ENCODE data around the gene PRPSAP1.
"Not testable (repeated sequence)": the region's sequence is repeated elsewhere in the genome, so short reads cannot be mapped to it uniquely, and the experiment has no call there.

The PRPSAP1 gene

DNA sequence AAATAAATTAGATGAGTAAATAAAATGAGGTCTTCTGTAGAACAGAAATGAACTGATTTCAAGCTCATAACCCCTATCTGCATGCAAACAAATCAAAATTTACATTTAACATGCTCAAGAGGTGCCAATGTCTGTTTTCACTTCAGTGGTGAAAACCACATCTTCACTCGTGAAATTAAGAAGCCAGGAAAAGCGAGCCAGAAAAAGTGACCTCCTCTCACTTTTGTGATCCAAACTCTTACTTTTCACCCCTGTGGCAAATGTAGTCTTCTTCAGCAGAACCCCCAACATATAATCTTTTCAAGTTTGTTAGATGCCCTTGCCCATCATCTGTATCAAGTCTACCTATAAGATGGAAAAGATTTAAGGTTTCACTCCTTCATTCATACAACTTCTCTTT is 36.2 kb downstream of the PRPSAP1 start:
- DNase-seq (ENCODE audit: low read depth), result no peak

DNA sequence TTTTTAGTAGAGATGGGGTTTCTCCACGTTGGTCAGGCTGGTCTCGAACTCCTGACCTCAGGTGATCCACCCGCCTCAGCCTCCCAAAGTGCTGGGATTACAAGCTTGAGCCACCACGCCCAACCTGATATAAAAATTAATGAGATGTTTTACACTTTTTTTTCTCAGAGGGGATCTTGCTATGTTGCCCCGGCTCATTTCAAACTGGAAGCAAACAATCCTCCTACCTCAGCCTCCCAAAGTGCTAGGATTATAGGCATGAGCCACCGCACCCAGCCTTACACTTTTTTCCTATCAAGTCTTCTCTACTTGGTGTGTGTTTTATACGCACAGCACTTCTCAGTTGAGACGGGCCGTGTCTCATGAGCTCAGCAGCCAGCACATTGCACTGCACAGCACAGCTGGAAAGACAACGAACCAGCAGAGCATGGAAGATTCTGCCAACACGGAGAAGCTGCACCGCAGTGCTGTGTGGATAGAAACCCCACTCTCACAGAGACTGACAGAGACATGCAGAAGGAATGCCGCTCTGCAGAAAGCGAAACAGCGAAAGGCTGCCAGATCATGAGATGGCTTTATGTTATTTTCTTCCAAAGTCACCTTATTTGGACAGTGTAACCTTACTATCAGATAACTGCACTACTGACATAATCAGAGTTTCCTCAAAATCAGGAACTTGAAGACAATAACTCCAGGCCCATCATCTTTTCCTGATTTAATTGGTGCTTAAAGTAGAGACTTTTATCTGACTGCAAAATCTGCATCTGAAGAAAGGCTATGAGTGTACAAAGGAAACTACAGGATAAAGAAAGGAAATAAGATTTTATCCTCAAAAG is 39.1 kb downstream of the PRPSAP1 start:
- peak; percentile 79 for DNase-seq (ENCODE audit: low read depth)

DNA sequence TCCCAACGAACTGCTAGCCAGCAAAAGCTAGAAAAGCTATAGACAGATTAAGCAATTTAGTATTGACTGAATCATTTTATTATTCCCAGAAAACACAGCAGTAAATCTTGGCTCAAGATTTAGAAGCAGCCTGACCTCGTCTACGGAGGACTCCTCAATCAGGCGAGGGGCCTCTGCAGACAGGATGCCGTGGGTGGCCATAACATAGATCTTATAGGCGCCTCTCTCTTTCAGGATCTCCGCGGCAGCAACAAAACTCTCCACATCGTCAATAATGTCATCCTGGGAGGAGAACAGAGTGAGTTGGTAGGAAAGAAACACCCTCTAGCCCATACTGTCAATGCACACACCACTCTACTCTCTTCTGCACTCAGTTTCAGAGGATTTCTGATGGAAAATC is 41.0 kb downstream of the PRPSAP1 start:
- DNase-seq (ENCODE audit: low read depth), result no peak

DNA sequence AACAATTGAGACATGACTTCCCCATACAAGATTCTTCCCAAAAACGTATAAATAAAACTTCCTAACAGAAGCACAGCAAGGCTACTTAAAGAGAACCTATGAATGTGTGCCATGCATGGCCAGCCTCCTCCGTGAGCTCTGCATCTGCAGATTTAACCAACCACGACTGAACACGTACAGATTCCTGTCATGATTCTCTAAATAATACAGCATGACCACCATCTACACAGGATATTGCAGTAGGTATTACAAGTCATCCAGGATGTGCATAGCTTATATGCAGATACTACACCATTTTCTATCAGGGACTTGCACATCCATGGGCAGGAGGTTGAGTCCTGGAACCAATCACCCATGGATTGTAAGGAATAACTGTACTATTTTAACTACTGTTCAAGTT is 44.3 kb downstream of the PRPSAP1 start:
- no peak for DNase-seq (ENCODE audit: low read depth)

DNA sequence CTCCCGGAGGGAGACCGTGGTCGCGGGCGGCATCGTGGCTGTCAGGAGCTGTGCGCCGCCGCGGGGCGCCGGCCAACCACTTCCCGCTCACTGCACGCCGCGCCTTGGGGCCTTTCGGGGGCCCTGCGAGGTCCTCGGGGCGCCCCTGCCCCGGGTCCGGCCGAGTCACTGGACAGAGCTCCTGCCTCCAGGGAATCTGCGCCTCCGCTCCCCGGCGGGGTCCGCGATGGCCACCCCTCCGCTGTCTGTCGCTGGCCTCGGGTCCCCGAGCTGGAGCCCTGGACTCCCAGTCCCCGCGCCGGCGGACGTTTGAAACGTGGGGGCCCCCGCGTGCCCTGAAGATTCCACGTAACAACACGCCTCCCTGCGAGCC is 45.8 kb downstream of the PRPSAP1 start, which contains the start of gene QRICH2:
QRICH2 (minus strand) TSS at position 311 of the 373 bp plus-strand sequence; CDS start at position 33, 278 bp downstream.
- DNase-seq (ENCODE audit: low read depth), result no peak

DNA sequence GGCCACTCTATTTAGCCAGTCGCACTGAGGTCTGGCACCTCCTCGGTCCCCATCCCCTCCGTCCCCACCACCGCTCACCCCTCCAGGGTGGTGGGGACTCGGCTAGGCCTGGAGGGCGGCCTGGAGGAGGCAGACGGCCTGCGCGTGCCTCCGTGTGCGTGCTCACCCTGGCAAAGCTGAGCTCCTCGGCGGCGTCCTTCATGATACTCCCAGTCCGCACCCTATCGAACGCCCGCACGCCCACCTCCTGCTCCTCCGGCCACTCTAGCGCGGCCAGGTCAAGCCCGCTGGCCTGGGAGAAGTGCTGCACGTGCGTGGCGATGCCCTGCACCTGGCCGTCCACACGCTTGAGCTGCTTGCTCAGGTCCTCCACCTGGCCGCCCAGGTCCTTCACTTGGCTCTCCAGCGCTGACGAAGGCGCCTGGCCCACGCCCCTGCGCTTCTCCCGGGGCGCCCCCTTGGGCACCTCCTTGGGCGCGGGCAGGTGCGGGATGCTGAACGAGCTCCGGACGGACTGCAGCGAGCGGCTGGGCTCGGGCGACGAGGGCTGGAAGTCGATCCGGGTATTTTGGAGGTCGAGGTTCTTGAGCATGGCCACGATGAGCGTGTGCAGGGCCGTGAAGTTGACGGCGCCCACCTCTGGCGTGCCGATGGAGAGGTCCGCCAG is 46.3 kb downstream of the PRPSAP1 start:
- DNase-seq (ENCODE audit: low read depth), result no peak

DNA sequence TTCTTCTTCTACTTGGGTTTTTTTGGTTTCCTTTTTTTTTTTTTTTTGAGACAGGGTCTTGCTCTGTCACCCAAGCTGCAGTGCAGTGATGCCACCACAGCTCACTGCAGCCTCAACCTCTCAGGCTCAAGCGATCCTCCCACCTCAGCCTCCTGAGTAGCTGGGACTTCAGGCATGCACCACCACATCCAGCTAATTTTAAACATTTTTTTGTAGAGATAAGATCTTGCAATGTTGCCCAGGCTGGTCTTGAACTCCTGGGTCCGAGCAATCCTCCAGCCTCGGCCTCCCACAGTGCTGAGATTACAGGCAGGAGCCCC is 48.6 kb downstream of the PRPSAP1 start:
- not testable (repeated sequence) for DNase-seq (ENCODE audit: low read depth)

DNA sequence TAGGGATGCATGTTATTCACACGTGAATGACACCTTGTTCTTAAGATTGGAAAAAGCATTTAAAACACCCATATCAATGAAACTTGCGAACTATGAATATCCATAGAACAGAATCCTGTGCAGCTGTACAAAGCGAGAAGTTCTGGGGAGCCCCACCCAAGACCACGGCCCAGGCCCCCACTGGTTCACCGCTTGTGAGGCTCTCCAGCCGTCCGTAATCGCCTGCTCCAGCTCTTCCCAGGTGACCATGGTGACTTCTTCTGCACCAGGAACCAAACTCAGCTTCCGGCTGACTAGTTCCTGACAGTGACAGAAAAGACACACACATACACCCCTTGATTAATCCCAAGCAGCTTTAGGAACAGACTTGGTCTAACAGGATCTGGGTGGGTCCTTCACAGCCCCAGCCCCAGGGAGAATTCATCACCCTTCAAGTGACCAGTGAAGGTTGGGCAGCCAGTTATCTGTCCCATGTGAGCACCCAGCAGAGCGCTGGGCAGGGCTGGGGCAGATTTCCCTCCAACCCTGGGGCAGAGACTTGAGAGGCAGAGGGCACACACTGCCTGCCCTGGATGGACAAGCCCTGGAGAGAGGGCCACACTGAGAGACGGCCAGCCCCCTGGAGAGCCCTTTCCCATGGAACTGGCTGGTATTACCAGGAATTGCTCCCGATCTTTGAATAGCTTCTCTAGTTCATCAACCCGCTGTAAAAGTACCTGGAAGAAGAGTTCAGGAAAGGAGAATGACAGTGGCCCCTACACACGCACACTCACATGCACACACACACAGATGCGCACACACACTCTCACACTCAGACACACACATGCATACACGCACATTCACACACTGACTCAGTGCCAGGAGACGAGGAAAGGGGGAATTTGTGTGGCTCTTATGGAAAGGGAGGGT is 49.2 kb downstream of the PRPSAP1 start:
- no peak for DNase-seq (ENCODE audit: low read depth)

DNA sequence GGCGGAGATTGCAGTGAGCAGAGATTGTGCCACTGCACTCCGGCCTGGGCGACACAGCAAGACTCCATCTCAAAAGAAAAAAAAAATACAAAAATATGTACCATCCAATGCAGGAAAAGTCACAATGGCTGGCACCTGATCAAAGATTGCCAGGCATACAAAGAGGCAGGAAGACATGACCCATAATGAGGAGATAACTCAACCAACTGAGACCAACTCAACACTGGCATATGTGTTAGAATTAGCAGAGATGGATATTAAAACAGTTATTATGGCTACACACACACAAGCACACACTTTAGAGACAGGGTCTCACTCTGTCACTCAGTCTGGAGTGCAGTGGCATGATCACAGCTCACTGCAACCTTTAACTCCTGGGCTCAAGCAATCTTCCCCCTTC is 56.3 kb downstream of the PRPSAP1 start:
- DNase-seq (ENCODE audit: low read depth), result no peak

DNA sequence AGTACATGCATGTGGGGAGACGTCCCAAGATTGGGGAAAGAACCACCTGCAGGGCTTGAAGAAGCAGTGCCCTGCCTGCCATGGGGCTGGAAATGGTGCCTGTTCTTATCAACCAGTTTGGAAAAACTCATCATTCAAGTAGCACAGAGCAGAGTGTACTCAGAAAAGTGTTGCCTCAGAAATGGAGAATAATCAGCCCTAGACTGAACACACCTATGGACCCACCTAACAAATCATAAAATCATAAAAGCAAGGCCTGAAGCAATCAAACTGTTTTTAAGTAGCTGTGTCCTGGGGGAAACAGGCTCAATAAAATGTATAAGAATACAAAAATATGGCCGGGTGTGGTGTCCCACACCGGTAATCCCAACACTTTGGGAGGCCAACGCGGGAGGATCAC is 56.8 kb downstream of the PRPSAP1 start:
- no peak for DNase-seq (ENCODE audit: low read depth)

DNA sequence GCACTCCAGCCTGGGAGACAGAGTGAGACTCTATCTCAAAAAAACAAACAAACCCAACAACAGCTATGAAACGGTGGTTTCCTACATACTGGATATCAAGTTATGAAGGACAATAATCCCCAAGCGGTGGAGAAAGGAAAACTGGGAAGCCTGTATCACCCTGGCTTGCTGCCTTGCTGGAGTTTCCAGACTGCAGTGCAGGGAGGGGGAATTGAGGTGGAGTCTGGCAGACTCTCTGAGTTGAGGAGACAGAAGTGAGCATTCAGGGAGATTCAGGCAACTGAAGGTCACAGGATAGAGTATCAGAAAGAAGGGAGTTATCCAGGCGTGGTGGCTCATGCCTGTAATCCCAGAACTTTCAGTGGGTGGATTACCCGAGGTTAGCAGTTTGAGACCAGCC is 57.5 kb downstream of the PRPSAP1 start:
- DNase-seq (ENCODE audit: low read depth), result no peak

DNA sequence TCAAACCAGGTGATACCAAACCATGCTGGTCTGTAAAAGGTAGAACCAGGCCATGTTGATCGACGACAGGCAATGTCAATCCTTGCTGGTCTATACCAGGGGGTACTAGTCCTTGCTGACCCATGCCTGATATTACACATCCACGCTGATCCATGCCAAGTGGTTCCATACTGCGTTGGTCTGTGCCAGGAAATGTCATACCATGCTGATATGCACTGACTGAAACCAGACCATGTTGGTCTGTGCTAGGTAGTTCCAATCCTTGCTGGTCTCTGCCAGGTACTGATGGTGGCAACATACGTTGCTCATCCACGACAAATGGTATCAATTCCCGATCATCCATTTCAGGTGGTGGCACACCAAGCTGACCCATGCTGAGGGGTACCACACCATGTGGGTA is 60.6 kb downstream of the PRPSAP1 start:
- DNase-seq (ENCODE audit: low read depth), result no peak

DNA sequence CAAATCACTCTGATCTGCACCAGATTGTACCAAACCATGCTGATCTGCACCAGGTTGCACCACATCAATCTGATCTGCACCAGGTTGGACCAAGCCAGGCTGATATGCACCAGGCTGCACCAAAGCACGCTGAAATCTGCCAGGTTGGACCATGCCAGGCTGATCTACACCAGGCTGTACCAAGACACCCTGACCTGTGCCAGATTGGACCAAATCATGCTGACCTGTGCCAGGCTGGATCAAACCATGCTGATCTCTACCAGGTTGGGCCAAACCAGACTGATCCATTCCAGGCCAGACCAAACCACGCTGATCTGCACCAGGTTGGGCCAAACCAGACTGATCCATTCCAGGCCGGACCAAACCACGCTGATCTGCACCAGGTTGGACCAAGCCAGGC is 61.1 kb downstream of the PRPSAP1 start:
- no peak for DNase-seq (ENCODE audit: low read depth)

DNA sequence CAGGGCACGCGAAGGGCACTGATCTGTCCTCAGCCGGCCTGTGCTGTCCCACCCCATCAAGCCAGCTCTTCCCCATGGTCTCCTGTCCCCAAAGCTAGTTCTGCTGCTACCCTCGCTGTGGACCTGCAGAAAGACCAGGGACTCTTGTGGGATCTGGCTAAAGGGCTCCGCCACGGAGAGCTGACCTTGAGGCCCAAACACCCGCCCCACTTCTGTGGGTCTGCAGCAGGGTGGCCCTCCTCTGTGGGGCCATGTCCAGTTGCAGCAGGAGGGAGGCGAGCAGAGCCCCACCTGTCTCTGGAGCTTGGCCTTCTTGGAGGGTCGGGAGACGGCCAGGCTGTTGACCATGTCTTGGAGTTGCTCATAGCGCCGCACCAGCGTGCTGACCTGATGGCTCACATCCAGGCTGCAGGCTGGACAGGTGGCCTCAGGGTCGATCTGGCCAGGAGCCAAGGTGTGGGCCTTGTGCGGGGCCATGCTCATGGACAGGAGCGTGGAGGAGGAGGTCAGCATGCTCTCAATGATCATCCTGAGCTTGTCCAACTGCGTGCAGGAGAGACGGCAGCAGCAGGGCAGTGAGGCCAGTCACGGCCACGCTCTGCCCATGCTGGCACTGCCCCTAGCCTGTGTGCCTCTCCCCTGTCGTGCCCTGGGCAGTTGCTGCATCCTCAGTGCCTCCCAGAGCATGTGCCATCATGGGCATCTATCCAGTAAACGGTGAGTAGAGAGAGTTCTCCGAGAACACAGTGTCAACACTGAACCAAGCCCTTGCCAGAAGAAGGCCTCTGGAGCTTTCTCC is 71.9 kb downstream of the PRPSAP1 start:
- no peak for DNase-seq (ENCODE audit: low read depth)

DNA sequence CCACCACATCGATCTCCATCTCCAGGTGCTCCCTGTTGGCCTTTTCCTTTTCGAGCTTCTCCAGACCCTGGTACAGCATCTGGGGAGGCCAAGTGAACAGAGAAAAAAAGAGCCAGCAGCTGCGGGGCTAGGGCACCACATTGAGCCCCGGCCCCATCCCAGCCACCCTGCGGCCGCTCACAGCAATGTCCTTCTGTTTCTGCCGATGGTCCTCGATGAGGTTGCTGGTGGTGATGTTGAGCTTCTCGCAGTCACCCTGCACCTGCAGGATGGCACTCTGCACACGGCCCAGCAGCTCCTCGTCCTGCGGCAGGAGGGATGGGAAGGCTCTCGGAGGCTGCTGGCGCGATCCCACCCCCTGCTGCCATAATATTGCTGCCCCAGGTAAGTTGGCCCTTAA is 73.1 kb downstream of the PRPSAP1 start:
- no peak for DNase-seq (ENCODE audit: low read depth)

DNA sequence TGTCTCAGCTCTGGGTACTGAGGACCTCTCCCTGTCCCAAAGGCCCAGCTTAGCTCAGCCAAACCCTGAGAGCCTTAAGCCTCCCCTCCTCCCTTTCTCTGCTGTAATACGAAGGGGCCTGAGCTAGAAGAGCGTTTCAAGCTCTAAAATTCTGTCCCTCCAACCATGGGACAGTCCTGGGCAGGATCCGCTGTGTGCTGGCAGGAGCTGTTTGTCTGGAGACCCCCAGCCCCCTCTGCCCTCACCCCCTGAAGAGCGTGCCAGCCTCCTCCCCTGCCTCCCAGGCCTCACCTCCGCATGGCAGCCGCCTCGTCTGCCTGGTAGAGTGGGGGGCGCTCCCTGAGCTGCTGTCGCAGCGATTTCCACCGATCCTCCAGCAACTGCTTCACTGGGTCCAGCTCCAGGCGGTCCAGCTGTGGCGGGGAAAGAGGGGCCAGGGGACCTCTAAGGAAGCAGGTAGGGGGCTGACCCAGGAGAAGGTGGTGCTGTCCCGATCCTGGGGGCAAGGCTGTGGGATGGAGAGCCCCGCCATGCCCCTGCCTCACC is 73.9 kb downstream of the PRPSAP1 start:
- no peak for DNase-seq (ENCODE audit: low read depth)

DNA sequence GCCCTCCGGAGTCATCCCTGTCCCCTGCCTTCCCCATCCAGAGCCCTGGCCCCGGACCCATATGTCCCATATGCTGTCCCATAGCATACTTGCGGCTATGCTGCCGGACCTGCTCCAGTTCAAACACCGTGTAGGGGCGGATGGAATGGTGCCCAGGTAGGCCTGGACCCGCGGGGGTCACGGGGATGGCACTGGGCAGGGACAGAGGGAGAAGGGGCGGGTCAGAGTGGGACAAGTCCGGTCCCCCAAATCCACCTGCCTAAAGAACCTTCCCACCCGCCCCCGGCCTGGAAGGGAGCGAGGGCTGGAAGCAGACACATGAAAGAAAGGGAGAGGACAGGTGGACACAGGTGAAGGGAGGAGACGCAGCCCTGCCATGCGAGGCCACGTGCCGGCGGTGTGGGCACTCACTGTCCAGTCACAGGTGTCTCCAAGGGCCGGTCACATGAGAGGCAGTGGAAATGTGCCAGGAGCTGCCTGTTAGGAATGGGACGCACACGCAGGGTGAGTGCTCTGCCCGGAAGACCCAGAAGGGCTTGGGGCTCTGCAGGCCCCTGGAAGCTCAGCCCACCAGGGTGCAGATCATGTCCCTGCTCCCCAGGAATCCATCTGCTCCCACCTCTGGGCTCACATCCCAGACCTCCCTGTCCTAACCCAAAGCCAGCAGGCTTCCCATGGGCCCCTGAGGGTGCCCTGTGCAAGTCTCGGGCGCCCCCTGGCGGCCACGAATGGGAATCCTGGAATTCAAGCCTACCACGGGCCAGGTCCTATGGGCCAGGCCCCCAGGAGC is 74.6 kb downstream of the PRPSAP1 start:
- peak; percentile 57 for DNase-seq (ENCODE audit: low read depth)

DNA sequence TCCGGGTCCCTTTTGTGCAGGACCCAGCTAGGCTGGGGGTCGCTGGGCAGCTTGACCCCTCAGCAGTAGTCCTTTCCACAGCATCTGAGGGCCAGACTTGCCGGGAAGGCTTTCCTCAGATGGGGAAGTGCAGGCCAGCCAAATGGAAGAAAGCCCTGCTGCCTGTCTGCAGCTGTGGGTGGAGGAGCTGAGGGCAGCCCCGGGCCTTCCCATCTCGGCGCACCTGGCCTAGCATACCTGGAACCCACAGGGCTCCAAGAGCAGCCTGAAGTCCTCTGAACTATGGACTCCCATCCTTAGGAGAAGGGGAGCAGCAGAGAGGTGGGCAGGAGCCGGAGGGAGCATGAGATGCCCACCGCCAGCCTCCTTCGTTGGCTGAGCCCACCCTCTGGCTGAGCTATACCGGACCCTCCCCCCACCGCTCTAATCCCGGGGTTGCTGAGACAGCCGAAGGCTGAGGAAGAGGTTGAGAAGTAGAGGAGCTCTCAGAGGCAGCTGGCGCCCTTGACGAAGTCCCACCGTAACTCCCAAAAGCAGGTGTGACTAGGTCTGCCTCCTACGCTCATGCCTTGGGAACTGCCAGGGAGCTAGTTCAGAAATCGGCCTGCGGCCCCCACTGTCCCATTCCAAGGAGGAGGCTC is 75.3 kb downstream of the PRPSAP1 start:
- DNase-seq (ENCODE audit: low read depth), result no peak

DNA sequence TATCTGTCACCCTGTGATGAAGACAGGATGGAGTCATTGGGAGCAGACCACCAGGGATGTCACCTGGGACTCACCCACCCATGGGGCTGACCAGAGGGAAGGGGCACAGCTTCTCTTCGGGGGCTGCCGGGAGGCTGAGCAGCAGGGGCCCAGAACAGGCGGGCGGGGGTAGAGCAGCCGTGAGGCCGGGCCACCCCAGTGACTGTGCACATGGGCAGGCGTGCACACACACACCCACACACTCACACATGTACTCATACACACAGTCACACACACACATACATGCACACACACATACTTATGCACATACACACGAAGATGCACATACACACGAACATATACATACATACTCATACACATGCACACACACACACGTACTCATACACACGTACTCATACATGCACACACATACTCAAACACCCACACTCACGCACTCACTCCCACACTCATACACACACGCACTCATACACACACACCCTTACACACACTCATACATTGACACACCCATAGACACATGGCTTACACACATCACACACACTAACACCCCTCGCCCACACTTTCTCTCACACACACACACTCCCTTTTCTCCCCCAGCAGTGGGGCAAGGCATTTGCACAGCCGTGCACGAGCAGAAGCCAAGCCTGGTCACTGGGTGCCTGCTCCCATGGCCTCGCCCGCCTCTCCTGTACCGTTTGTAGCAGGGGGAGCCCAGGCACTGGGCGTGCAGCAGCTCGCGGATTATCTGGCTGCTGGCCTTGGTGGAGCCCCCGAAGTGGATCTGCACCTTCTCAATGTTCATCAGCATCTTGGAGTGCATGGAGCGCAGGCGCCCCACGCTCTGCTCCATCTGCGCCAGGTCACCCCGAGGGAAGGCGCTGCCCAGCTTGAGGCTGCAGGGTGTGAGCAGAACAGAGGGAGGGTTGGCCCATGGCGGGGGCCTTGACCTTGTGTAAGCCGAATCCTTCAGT is 76.1 kb downstream of the PRPSAP1 start:
- DNase-seq (ENCODE audit: low read depth), result no peak
